PC-9 (cell line): Measurements from ENCODE around the gene KCNH6. TPM values are rescaled to one million over a fixed set of nuclear protein-coding genes. Genes with fewer than 3 reads are reported as not detected.

Source experiments
- BruUV-seq: library from RNA; stranded (reverse); fragments of 400-500 nt; replicated peaks from 2 replicates; lab custom pipeline; 2021; lab: Mats Ljungman, UMichigan
- CTCF ChIA-PET: fragments of 300-600 bp; sonication (Branson Sonifier 250); formaldehyde crosslinking; loops from one replicate; lab custom pipeline; 2022; ENCODE audit warnings: antibody characterized with exemption; lab: Charles Lee
- POLR2A ChIA-PET: fragments of 300-600 bp; sonication (Branson Sonifier 250); formaldehyde crosslinking; loops from one replicate; lab custom pipeline; 2022; ENCODE audit warnings: antibody characterized with exemption; ENCODE audit not compliant: unreplicated experiment; lab: Charles Lee
- DNase-seq, 2 experiments: peaks; one replicate each; pipeline versions ENCODE4 v3.0.0 to v3.0.0-alpha.2; 2015 to 2022; ENCODE audit warnings: mixed read lengths in 1 of 2
- H2AFZ ChIP-seq: fragments of 200-600 bp; sonication (generic); 2 replicates; pipeline ENCODE4 v1.8.1; 2017; ENCODE audit warnings: antibody characterized with exemption
- H3F3A ChIP-seq: fragments of 200-600 bp; sonication (generic); 2 replicates; pipeline ENCODE4 v1.8.1; 2017; ENCODE audit warnings: antibody characterized with exemption, mild to moderate bottlenecking, low read depth; ENCODE audit not compliant: insufficient read depth
- H3K27ac ChIP-seq: fragments of 200-600 bp; sonication (generic); 2 replicates; pipeline ENCODE4 v1.6.1; 2016; ENCODE audit warnings: mixed run types
- H3K27me3 ChIP-seq: fragments of 200-600 bp; sonication (generic); 2 replicates; pipeline ENCODE4 v1.6.1; 2016; ENCODE audit warnings: low read depth, mixed run types; ENCODE audit not compliant: insufficient read depth
- H3K36me3 ChIP-seq: fragments of 200-600 bp; sonication (generic); 2 replicates; pipeline ENCODE4 v1.6.1; 2016; ENCODE audit warnings: low read depth, mixed run types
- H3K4me1 ChIP-seq: fragments of 200-600 bp; sonication (generic); replicated peaks from 2 replicates; pipeline ENCODE4 v1.6.1; 2016; ENCODE audit warnings: mixed run types; ENCODE audit not compliant: insufficient read depth
- H3K4me2 ChIP-seq: fragments of 200-600 bp; sonication (generic); 2 replicates; pipeline ENCODE4 v1.6.1; 2017; ENCODE audit warnings: mixed run types
- H3K4me3 ChIP-seq: fragments of 200-600 bp; sonication (generic); 2 replicates; pipeline ENCODE4 v1.6.1; 2016; ENCODE audit warnings: mixed run types
- H3K79me2 ChIP-seq: fragments of 200-600 bp; sonication (generic); 2 replicates; pipeline ENCODE4 v1.6.1; 2017; ENCODE audit warnings: low read depth, mixed run types
- H3K9me2 ChIP-seq: fragments of 200-600 bp; sonication (generic); 2 replicates; pipeline ENCODE4 v1.8.1; 2017; ENCODE audit warnings: mild to moderate bottlenecking; ENCODE audit not compliant: insufficient read depth
- H3K9me3 ChIP-seq: fragments of 200-600 bp; sonication (generic); 2 replicates; pipeline ENCODE4 v1.8.1; 2016; ENCODE audit warnings: low read depth; ENCODE audit not compliant: insufficient read depth
- H4K20me1 ChIP-seq: fragments of 200-600 bp; sonication (generic); 2 replicates; pipeline ENCODE4 v1.8.1; 2017; ENCODE audit not compliant: insufficient read depth
- EZH2 ChIP-seq: fragments of 200-600 bp; sonication (generic); IDR thresholded peaks from 2 replicates; pipeline ENCODE4 v1.8.0; 2017; ENCODE audit warnings: antibody characterized with exemption, low read depth
- intact Hi-C: fragments of 100-400 bp; cut with micrococcal nuclease; formaldehyde crosslinking; loops from one replicate; pipeline ENCODE4 v1.10.0; 2022; ENCODE audit not compliant: unreplicated experiment
- total RNA-seq: library from RNA; stranded (reverse); gene quantifications from 2 replicates; pipeline ENCODE4 v1.2.3, GENCODE V29; 2021
- TF ChIP-seq, protein P1 (sequence below): fragments of 200-600 bp; sonication (generic); conservative IDR thresholded peaks from 2 replicates; pipeline ENCODE4 v1.6.1; 2017; ENCODE audit warnings: mixed run types, antibody characterized with exemption, mild to moderate bottlenecking, moderate library complexity

The KCNH6 gene
- total RNA-seq, 1 experiment from 2014 or later = not detected

DNA sequence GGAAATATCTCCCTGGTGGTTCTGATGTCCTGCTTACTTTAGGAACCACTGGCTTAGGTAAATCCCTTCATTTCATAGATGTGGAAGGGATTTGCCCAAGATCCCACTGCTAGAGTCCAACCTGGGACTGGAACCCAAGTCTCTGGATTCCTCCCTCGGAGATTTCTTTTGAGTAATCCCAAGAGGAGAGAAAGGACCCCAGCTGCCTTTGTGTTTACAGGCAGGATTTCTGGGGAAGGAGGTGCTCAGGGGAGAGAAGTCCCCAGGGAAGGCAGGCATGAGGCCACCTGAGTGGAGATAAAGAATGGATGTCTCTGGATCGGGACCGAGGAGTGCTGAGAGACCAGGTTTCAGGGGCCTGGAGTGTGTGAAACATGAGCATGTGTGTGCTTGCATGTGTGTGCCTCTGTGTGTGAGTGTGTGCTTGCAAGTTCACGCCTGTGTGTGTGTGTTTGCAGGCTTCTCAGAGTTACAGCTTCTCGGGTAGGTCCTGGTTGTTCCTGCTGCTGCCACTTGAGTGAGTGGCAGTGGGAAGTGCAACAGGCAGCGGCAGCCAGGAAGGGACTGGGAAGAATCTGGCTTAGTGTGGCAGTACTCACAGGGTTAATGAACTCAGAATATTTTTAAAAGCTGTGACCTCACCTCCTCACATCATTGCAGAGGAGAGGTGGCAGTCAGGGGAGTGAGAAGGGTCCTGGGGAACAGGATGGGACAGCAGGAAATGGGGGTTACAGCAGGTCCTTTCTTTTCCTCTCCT, 2.2 kb downstream of the KCNH6 start:
- no peak for DNase-seq
- intact Hi-C loops = no loop called here
- no peak overlapping the region for H3K4me3 ChIP-seq
- no peaks in the 10 kb centered on the region for H3F3A ChIP-seq
- CTCF ChIA-PET = no interaction called here
- no TSS peak for BruUV-seq
- TF ChIP-seq EZH2 = no peak
- TF ChIP-seq, protein P1, sequence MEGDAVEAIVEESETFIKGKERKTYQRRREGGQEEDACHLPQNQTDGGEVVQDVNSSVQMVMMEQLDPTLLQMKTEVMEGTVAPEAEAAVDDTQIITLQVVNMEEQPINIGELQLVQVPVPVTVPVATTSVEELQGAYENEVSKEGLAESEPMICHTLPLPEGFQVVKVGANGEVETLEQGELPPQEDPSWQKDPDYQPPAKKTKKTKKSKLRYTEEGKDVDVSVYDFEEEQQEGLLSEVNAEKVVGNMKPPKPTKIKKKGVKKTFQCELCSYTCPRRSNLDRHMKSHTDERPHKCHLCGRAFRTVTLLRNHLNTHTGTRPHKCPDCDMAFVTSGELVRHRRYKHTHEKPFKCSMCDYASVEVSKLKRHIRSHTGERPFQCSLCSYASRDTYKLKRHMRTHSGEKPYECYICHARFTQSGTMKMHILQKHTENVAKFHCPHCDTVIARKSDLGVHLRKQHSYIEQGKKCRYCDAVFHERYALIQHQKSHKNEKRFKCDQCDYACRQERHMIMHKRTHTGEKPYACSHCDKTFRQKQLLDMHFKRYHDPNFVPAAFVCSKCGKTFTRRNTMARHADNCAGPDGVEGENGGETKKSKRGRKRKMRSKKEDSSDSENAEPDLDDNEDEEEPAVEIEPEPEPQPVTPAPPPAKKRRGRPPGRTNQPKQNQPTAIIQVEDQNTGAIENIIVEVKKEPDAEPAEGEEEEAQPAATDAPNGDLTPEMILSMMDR = no peak
- no peaks in the 10 kb centered on the region for H3K9me3 ChIP-seq
- no peak overlapping the region for H3K27ac ChIP-seq
- H3K36me3 ChIP-seq = no peaks in the 10 kb centered on the region
- H3K4me2 ChIP-seq = no peak overlapping the region
- POLR2A ChIA-PET = no interaction called here
- peaks cover 68% of the 10 kb centered on the region for H3K27me3 ChIP-seq
- peaks cover 3% of the 10 kb centered on the region; the same call in 1 of the 2 replicates for H4K20me1 ChIP-seq
- H3K9me2 ChIP-seq = no peaks in the 10 kb centered on the region
- no peaks in the 10 kb centered on the region for H3K79me2 ChIP-seq
- no peaks in the 10 kb centered on the region for H3K4me1 ChIP-seq
- H2AFZ ChIP-seq = no peak overlapping the region

DNA sequence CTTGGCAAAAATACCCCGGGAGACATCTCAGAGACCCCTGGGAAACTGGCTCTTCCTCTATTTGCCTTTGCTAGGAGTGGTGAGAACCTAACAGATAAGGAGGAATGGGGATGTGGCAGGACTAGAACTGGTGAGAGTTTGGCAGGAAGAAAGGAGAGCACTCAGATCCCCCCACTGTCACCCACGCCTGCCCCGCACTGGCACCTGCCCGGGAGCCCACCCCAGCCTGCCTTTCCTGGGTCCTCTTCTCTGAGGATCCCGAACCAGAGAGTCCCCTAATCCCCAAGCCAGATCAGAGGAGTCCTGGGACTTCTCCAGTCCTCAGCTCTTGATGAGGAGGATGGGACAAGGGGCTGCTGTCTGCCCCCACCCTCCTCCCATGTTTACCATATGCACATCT, 3.7 kb downstream of the KCNH6 start:
- Histone ChIP-seq H3K36me3 (no peaks in the 10 kb centered on the region), H3F3A (no peaks in the 10 kb centered on the region), H3K4me3 (no peak overlapping the region), H3K4me2 (no peak overlapping the region), H3K27ac (no peak overlapping the region), H3K9me3 (no peaks in the 10 kb centered on the region), H2AFZ (no peak overlapping the region), H4K20me1 (peaks cover 3% of the 10 kb centered on the region; the same call in 1 of the 2 replicates), H3K4me1 (no peaks in the 10 kb centered on the region), H3K27me3 (peaks cover 58% of the 10 kb centered on the region), H3K79me2 (no peaks in the 10 kb centered on the region), H3K9me2 (no peaks in the 10 kb centered on the region)
- BruUV-seq = no TSS peak
- intact Hi-C loops = no loop called here
- POLR2A ChIA-PET = no interaction called here
- CTCF ChIA-PET = no interaction called here
- DNase-seq = no peak
- TF ChIP-seq, protein P1 = no peak
- no peak for TF ChIP-seq EZH2

DNA sequence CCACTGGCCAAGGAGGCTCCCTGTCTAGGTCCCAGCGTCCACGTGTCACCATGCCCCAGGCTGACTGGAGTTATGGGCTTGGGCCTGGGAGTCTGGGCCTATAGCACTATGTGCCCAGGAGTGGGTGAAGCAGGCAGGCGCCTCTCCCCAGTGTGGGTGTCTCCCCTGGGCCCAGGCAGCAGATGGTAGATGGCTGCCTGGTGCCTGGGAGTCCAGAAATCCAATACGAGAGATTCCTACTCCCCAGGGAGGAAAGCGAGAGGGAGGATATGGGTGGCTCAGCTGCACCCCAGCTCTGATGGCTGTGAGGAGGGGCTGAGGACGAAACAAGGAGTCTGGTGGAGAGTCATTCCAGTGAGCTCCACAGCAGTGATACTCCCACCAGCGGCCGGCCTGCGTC, 5.0 kb downstream of the KCNH6 start:
- TF ChIP-seq, protein P1 = no peak
- no peak for TF ChIP-seq EZH2
- Histone ChIP-seq H3K79me2 (no peaks in the 10 kb centered on the region), H3K27ac (no peak overlapping the region), H3K4me1 (no peaks in the 10 kb centered on the region), H3K27me3 (peaks cover 58% of the 10 kb centered on the region), H3K9me3 (no peaks in the 10 kb centered on the region), H3K4me2 (no peak overlapping the region), H3K36me3 (no peaks in the 10 kb centered on the region), H3K4me3 (no peak overlapping the region), H2AFZ (no peak overlapping the region), H3K9me2 (no peaks in the 10 kb centered on the region), H4K20me1 (peaks cover 3% of the 10 kb centered on the region; the same call in 1 of the 2 replicates), H3F3A (no peaks in the 10 kb centered on the region)
- ChIA-PET POLR2A (no interaction called here), CTCF (no interaction called here)
- intact Hi-C loops = no loop called here
- no TSS peak for BruUV-seq
- no peak for DNase-seq
